HTERT RPE-1 (cell line): ENCODE measurements around the gene JMJD4.
"Not testable (repeated sequence)": the region's sequence is repeated elsewhere in the genome, so short reads cannot be mapped to it uniquely, and the experiment has no call there.

ENCODE experiments used
- in situ Hi-C: fragments of 300-500 bp; cut with MboI; formaldehyde crosslinking; loops from 4 replicates; pipeline ENCODE4 v1.14.3; 2020; ENCODE audit warnings: low sequenced_read_pairs

JMJD4 gene

GRCh38 chr1:227733751-227734545, 1.2 kb downstream of the JMJD4 start:
- in situ Hi-C loops, result no loop called here

- in situ Hi-C loops, result no loop called here
Observed at GRCh38 chr1:227733309-227733705, 1.8 kb downstream of the JMJD4 start.

- in situ Hi-C loops, result no loop called here
Observed at GRCh38 chr1:227732586-227733308, 2.4 kb downstream of the JMJD4 start.

GRCh38 chr1:227731696-227732585, 3.2 kb downstream of the JMJD4 start:
- in situ Hi-C loops, result no loop called here

GRCh38 chr1:227731241-227731677, 3.8 kb downstream of the JMJD4 start:
- in situ Hi-C loops, result no loop called here

GRCh38 chr1:227730630-227731151, 4.4 kb downstream of the JMJD4 start:
- in situ Hi-C loops, result no loop called here

GRCh38 chr1:227729881-227730629, 5.0 kb downstream of the JMJD4 start:
- in situ Hi-C loops, result no loop called here

GRCh38 chr1:227729144-227729880, 5.8 kb downstream of the JMJD4 start:
- in situ Hi-C loops, result no loop called here

- in situ Hi-C loops, result no loop called here
Observed at GRCh38 chr1:227728892-227729143, 6.3 kb downstream of the JMJD4 start.

- in situ Hi-C loops, result no loop called here
Observed at GRCh38 chr1:227728059-227728891, 6.8 kb downstream of the JMJD4 start.

GRCh38 chr1:227726924-227727599, 8.0 kb downstream of the JMJD4 start:
- in situ Hi-C loops, result no loop called here

GRCh38 chr1:227726318-227726717, 8.8 kb downstream of the JMJD4 start:
- in situ Hi-C loops, result no loop called here

GRCh38 chr1:227725046-227725445, 10.1 kb downstream of the JMJD4 start:
- in situ Hi-C loops, result no loop called here

GRCh38 chr1:227723474-227723873, 11.6 kb downstream of the JMJD4 start:
- in situ Hi-C loops, result no loop called here

- in situ Hi-C loops, result no loop called here
Observed at GRCh38 chr1:227718932-227719331, 16.2 kb downstream of the JMJD4 start.

- in situ Hi-C loops, result no loop called here
Observed at GRCh38 chr1:227712648-227713047, 22.5 kb downstream of the JMJD4 start.

- in situ Hi-C loops, result not testable (repeated sequence)
Observed at GRCh38 chr1:227710474-227710873, 24.6 kb downstream of the JMJD4 start.

GRCh38 chr1:227709451-227709850, 25.7 kb downstream of the JMJD4 start:
- in situ Hi-C loops, result no loop called here
